ENCODE data around the gene ASAP3. TPM values are rescaled to one million over a fixed set of nuclear protein-coding genes. Genes with fewer than 3 reads are reported as not detected.

The ASAP3 gene
- total and polyA plus RNA-seq, 2 experiments from 2014 or later = 28.0 to 98.2 TPM

DNA sequence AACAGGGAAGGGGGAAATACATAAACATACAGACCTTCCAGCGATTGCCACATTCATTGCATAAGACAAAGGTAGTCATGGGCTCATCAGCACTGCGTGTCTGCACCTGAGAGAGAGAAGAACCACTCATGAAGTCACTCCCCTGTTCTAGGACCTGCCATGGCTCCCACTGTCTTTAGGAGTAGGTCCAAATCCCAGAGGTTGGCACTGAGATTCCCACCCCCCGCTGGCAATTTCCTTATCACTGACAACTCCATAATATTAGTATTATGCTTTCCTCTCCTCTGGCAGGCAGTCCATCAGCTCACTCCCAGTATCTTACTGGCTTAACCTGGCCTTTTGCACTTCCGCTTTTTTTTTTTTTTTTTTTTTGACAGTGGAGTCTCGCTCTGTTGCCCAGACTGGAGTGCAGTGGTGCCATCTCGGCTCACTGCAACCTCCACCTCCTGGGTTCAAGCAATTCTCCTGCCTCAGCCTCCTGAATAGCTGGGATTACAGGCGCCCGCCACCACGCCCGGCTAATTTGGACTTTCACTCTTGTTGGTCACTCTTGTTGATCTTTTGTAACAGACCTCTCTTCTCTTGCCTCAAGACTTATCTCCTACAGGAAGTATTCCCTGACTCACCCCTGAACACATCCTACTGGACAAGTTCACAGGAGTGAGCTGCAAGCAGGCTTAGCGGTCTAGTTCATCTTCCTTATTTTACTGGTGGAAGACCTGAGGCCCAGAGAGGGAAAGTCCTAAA is 99.5 kb downstream of the ASAP3 start:
- Histone ChIP-seq H3K4me2 (no peak overlapping the region), H3K9me2 (ENCODE audit: insufficient read depth) (no peaks in the 10 kb centered on the region), H3K27me3 (ENCODE audit: insufficient read depth) (peaks cover 98% of the 10 kb centered on the region), H4K20me1 (replicated peaks; ENCODE audit: insufficient read depth) (no peaks in the 10 kb centered on the region; the same call in 1 of the 2 replicates), H3K36me3 (ENCODE audit: insufficient read depth) (no peaks in the 10 kb centered on the region), H3K4me3 (no peak overlapping the region), H3F3A (replicated peaks; ENCODE audit: low read depth) (no peaks in the 10 kb centered on the region), H3K27ac (ENCODE audit: low read depth) (no peak overlapping the region), H2AFZ (no peak overlapping the region), H3K79me2 (replicated peaks; ENCODE audit: insufficient read depth) (no peaks in the 10 kb centered on the region), H3K4me1 (ENCODE audit: insufficient read depth) (no peaks in the 10 kb centered on the region)
- H3K27me3 Mint-ChIP-seq (ENCODE audit: insufficient read depth, low read depth, poor library complexity) = peaks cover 88% of the 10 kb centered on the region
- H3K4me3 Mint-ChIP-seq = no peak overlapping the region
- TF ChIP-seq, protein P1, sequence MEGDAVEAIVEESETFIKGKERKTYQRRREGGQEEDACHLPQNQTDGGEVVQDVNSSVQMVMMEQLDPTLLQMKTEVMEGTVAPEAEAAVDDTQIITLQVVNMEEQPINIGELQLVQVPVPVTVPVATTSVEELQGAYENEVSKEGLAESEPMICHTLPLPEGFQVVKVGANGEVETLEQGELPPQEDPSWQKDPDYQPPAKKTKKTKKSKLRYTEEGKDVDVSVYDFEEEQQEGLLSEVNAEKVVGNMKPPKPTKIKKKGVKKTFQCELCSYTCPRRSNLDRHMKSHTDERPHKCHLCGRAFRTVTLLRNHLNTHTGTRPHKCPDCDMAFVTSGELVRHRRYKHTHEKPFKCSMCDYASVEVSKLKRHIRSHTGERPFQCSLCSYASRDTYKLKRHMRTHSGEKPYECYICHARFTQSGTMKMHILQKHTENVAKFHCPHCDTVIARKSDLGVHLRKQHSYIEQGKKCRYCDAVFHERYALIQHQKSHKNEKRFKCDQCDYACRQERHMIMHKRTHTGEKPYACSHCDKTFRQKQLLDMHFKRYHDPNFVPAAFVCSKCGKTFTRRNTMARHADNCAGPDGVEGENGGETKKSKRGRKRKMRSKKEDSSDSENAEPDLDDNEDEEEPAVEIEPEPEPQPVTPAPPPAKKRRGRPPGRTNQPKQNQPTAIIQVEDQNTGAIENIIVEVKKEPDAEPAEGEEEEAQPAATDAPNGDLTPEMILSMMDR (conservative IDR thresholded peaks at IDR 0.05; ENCODE audit: low read depth in 2 of 2) = no peak
- TF ChIP-seq ZNF114 (CRISPR knock-in tag; IDR thresholded peaks at IDR 0.05) (no peak), ZNF331 (CRISPR knock-in tag; IDR thresholded peaks at IDR 0.05; ENCODE audit: low read depth) (no peak), EZH2 (IDR thresholded peaks at IDR 0.05; ENCODE audit: low read depth, unreplicated experiment) (no peak), STAT1 (IDR thresholded peaks at IDR 0.05; ENCODE audit: unreplicated experiment) (no peak), NANOG (IDR thresholded peaks at IDR 0.05; ENCODE audit: borderline replicate concordance) (no peak), JUNB (IDR thresholded peaks at IDR 0.05; ENCODE audit: unreplicated experiment) (no peak), EZH2phosphoT487 (IDR thresholded peaks at IDR 0.05; ENCODE audit: unreplicated experiment) (no peak), CREB1 (CRISPR knock-in tag; IDR thresholded peaks at IDR 0.05; ENCODE audit: low read depth) (no peak), POLR2AphosphoS5 (IDR thresholded peaks at IDR 0.05; ENCODE audit: low read depth) (no peak)
- TF ChIP-seq, protein P2, sequence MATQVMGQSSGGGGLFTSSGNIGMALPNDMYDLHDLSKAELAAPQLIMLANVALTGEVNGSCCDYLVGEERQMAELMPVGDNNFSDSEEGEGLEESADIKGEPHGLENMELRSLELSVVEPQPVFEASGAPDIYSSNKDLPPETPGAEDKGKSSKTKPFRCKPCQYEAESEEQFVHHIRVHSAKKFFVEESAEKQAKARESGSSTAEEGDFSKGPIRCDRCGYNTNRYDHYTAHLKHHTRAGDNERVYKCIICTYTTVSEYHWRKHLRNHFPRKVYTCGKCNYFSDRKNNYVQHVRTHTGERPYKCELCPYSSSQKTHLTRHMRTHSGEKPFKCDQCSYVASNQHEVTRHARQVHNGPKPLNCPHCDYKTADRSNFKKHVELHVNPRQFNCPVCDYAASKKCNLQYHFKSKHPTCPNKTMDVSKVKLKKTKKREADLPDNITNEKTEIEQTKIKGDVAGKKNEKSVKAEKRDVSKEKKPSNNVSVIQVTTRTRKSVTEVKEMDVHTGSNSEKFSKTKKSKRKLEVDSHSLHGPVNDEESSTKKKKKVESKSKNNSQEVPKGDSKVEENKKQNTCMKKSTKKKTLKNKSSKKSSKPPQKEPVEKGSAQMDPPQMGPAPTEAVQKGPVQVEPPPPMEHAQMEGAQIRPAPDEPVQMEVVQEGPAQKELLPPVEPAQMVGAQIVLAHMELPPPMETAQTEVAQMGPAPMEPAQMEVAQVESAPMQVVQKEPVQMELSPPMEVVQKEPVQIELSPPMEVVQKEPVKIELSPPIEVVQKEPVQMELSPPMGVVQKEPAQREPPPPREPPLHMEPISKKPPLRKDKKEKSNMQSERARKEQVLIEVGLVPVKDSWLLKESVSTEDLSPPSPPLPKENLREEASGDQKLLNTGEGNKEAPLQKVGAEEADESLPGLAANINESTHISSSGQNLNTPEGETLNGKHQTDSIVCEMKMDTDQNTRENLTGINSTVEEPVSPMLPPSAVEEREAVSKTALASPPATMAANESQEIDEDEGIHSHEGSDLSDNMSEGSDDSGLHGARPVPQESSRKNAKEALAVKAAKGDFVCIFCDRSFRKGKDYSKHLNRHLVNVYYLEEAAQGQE (IDR thresholded peaks at IDR 0.05; ENCODE audit: unreplicated experiment) = no peak
- TF ChIP-seq, protein P3, sequence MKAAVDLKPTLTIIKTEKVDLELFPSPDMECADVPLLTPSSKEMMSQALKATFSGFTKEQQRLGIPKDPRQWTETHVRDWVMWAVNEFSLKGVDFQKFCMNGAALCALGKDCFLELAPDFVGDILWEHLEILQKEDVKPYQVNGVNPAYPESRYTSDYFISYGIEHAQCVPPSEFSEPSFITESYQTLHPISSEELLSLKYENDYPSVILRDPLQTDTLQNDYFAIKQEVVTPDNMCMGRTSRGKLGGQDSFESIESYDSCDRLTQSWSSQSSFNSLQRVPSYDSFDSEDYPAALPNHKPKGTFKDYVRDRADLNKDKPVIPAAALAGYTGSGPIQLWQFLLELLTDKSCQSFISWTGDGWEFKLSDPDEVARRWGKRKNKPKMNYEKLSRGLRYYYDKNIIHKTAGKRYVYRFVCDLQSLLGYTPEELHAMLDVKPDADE (IDR thresholded peaks at IDR 0.05) = no peak
- TF ChIP-seq, protein P4, sequence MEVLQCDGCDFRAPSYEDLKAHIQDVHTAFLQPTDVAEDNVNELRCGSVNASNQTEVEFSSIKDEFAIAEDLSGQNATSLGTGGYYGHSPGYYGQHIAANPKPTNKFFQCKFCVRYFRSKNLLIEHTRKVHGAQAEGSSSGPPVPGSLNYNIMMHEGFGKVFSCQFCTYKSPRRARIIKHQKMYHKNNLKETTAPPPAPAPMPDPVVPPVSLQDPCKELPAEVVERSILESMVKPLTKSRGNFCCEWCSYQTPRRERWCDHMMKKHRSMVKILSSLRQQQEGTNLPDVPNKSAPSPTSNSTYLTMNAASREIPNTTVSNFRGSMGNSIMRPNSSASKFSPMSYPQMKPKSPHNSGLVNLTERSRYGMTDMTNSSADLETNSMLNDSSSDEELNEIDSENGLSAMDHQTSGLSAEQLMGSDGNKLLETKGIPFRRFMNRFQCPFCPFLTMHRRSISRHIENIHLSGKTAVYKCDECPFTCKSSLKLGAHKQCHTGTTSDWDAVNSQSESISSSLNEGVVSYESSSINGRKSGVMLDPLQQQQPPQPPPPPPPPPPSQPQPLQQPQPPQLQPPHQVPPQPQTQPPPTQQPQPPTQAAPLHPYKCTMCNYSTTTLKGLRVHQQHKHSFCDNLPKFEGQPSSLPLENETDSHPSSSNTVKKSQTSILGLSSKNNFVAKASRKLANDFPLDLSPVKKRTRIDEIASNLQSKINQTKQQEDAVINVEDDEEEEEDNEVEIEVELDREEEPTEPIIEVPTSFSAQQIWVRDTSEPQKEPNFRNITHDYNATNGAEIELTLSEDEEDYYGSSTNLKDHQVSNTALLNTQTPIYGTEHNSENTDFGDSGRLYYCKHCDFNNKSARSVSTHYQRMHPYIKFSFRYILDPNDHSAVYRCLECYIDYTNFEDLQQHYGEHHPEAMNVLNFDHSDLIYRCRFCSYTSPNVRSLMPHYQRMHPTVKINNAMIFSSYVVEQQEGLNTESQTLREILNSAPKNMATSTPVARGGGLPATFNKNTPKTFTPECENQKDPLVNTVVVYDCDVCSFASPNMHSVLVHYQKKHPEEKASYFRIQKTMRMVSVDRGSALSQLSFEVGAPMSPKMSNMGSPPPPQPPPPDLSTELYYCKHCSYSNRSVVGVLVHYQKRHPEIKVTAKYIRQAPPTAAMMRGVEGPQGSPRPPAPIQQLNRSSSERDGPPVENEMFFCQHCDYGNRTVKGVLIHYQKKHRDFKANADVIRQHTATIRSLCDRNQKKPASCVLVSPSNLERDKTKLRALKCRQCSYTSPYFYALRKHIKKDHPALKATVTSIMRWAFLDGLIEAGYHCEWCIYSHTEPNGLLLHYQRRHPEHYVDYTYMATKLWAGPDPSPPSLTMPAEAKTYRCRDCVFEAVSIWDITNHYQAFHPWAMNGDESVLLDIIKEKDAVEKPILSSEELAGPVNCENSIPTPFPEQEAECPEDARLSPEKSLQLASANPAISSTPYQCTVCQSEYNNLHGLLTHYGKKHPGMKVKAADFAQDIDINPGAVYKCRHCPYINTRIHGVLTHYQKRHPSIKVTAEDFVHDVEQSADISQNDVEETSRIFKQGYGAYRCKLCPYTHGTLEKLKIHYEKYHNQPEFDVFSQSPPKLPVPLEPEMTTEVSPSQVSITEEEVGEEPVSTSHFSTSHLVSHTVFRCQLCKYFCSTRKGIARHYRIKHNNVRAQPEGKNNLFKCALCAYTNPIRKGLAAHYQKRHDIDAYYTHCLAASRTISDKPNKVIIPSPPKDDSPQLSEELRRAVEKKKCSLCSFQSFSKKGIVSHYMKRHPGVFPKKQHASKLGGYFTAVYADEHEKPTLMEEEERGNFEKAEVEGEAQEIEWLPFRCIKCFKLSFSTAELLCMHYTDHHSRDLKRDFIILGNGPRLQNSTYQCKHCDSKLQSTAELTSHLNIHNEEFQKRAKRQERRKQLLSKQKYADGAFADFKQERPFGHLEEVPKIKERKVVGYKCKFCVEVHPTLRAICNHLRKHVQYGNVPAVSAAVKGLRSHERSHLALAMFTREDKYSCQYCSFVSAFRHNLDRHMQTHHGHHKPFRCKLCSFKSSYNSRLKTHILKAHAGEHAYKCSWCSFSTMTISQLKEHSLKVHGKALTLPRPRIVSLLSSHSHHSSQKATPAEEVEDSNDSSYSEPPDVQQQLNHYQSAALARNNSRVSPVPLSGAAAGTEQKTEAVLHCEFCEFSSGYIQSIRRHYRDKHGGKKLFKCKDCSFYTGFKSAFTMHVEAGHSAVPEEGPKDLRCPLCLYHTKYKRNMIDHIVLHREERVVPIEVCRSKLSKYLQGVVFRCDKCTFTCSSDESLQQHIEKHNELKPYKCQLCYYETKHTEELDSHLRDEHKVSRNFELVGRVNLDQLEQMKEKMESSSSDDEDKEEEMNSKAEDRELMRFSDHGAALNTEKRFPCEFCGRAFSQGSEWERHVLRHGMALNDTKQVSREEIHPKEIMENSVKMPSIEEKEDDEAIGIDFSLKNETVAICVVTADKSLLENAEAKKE (CRISPR knock-in tag; IDR thresholded peaks at IDR 0.05) = no peak
- no peak for ATAC-seq
- H3K4me1 Mint-ChIP-seq = no peaks in the 10 kb centered on the region
- DNase-seq (ENCODE audit: low spot score) = no peak
- no peak overlapping the region for H3K27ac Mint-ChIP-seq
- no peaks in the 10 kb centered on the region for H3K36me3 Mint-ChIP-seq (ENCODE audit: low read depth)
- H3K9me3 Mint-ChIP-seq = no peaks in the 10 kb centered on the region; the same call in 2 of the 3 replicates
